Measurements from ENCODE around the gene ERN1. TPM values are rescaled to one million over a fixed set of nuclear protein-coding genes. Genes with fewer than 3 reads are reported as not detected.

Gene ERN1
- total and polyA plus RNA-seq, 2 of the 13 experiments (the other 11 are each of a cell fraction or from before 2014, with no cell fraction given) = 6.0 to 12.7 TPM

DNA sequence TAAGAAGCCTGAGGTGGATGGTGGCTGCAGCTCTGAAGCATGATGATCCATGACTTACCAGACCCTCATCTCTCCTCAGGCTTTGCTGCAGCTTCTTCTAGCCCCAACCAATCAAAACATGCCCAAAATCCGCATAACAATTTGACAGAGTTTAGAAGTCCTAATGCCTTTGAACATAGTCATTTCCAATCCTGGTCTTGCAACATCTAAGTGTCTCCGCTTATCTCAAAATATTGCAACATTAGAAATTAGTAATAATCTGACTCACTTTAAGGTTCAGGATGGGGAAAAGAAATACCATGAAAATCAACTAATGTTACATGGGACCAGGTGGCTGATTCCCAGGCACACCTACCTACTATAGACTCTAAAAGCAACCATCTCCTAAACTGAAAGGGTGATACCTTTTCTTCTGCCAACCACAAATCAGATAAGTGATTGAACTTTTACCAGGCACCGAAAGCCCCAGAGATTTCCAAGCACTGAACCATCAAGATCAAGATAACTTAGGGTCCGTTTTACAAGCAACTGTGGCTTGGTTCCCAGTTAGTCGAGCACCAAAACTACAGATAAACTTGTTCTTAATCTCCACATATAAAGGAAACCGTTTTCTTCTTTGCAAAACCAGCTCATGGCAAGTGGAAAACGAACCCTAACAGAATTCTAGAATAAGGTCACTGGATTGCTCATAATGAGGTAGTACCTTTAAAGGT, 14.0 kb downstream of the ERN1 start:
- H3K9ac ChIP-seq (ENCODE audit: insufficient read depth, low read depth, low read length) = no peak overlapping the region
- in situ Hi-C loops (cut with HindIII; ENCODE audit: extremely low pct_ligation_motif_present, low pct_unique_long_range_greater_than_20kb) = no loop called here

DNA sequence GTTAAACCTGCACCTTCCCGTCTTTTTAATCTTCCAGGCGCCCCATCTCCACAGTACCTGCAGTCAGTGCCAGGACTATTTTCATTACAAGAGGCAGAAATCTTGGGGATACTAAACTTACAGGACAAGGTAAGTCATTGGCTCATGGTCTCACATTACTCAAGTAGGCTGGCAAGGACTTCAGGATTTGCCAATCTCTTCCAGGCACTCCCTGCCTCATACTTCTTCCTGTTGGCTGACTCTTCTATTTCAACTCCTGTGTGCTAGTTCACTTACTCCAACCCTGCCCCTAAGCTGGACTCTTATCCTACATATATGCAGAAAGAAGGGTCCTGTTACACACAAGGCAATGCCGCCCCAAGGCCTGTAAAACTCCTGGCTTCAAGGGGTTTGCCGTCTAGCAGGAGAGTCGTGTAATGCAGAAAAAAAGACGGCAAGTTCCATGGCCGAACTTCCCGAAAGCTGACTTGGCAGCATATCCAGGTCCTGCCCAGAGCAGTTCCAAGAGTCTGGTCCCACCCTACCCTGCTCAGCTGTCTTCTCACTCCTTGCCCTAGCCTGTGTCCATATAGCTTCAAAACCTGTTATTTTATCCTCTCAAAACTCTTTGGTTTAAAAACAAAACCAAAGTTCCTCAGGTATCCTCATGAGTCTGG, 14.8 kb downstream of the ERN1 start:
- no peak overlapping the region for H3K4me3 ChIP-seq (replicated peaks in 1 of 3; ENCODE audit: insufficient read depth in 1 of 3, low read depth in 2 of 3, low read length in 3 of 3)
- H3K9ac ChIP-seq (ENCODE audit: insufficient read depth, low read depth, low read length) = no peak overlapping the region
- H3K4me1 ChIP-seq (ENCODE audit: insufficient read depth, low read length) = peaks cover 24% of the 10 kb centered on the region
- H3K36me3 ChIP-seq (replicated peaks in 1 of 2; ENCODE audit: control insufficient read depth in 1 of 2, insufficient read depth in 2 of 2, low read length in 2 of 2) = peaks cover 0 to 3% of the 10 kb centered on the region in 2 experiments; a peak in 1 of 5 replicates
- no peaks in the 10 kb centered on the region for H3K9me3 ChIP-seq (ENCODE audit: low read length)
- H3K27me3 ChIP-seq (ENCODE audit: control insufficient read depth in 1 of 2, insufficient read depth in 2 of 2, low read length in 2 of 2) = no peaks in the 10 kb centered on the region
- no peak overlapping the region for H3K4me2 ChIP-seq (ENCODE audit: low read depth, low read length)
- ATAC-seq (no peak), FAIRE-seq (no peak), DNase-seq (ENCODE audit: low spot score) (no peak)
- in situ Hi-C loops (cut with HindIII; ENCODE audit: extremely low pct_ligation_motif_present, low pct_unique_long_range_greater_than_20kb) (no loop called here), intact Hi-C loops (cut with micrococcal nuclease; ENCODE audit: unreplicated experiment) (no loop called here)
- H4K20me1 ChIP-seq (ENCODE audit: insufficient read depth, low read length) = no peaks in the 10 kb centered on the region
- H3K79me2 ChIP-seq (ENCODE audit: insufficient read depth, low read length) = peaks cover 20% of the 10 kb centered on the region
- no peak overlapping the region for H2AFZ ChIP-seq (ENCODE audit: low read length)
- CTCF ChIA-PET (ENCODE audit: low intra/inter-chr PET ratio, low total read pairs) = no interaction called here
- WGBS (ENCODE audit: low lambda C conversion rate) = 95% methylated on average over 8 of the region's 8 CpGs
- no peak overlapping the region for H3K27ac ChIP-seq (ENCODE audit: extremely low read length, insufficient read depth, low read length)
- POLR2A ChIA-PET = no interaction called here
- no TSS peak for BruUV-seq (replicated peaks)
- TF ChIP-seq TOPORS (CRISPR knock-in tag; IDR thresholded peaks at IDR 0.05) (no peak), CEBPZ (IDR thresholded peaks at IDR 0.05; ENCODE audit: low read length) (no peak), HOXD1 (CRISPR knock-in tag; IDR thresholded peaks at IDR 0.05) (no peak), CEBPG (CRISPR knock-in tag; IDR thresholded peaks at IDR 0.05) (no peak), NAIF1 (CRISPR knock-in tag; IDR thresholded peaks at IDR 0.05; ENCODE audit: borderline replicate concordance) (no peak), ZNF224 (CRISPR knock-in tag; IDR thresholded peaks at IDR 0.05) (no peak), FOSL1 (CRISPR knock-in tag; IDR thresholded peaks at IDR 0.05; ENCODE audit: borderline replicate concordance) (no peak), ZFP36L2 (CRISPR knock-in tag; IDR thresholded peaks at IDR 0.05) (no peak)

More for the DNA sequence above, 14.0 kb downstream of the ERN1 start:
- no peak for DNase-seq (ENCODE audit: low spot score)
- POLR2A ChIA-PET = no interaction called here
- Histone ChIP-seq H3K79me2 (ENCODE audit: insufficient read depth, low read length) (peaks cover 19% of the 10 kb centered on the region), H3K4me1 (ENCODE audit: insufficient read depth, low read length) (peaks cover 32% of the 10 kb centered on the region), H3K36me3 (replicated peaks in 1 of 2; ENCODE audit: control insufficient read depth in 1 of 2, insufficient read depth in 2 of 2, low read length in 2 of 2) (peaks cover 0 to 3% of the 10 kb centered on the region in 2 experiments; a peak in 2 of 5 replicates), H3K27ac (ENCODE audit: extremely low read length, insufficient read depth, low read length) (no peak overlapping the region), H4K20me1 (ENCODE audit: insufficient read depth, low read length) (no peaks in the 10 kb centered on the region), H2AFZ (ENCODE audit: low read length) (no peak overlapping the region), H3K9me3 (ENCODE audit: low read length) (no peaks in the 10 kb centered on the region), H3K4me3 (replicated peaks in 1 of 3; ENCODE audit: insufficient read depth in 1 of 3, low read depth in 2 of 3, low read length in 3 of 3) (no peak overlapping the region), H3K4me2 (ENCODE audit: low read depth, low read length) (no peak overlapping the region), H3K27me3 (ENCODE audit: control insufficient read depth in 1 of 2, insufficient read depth in 2 of 2, low read length in 2 of 2) (no peaks in the 10 kb centered on the region)
- TF ChIP-seq MTF1 (CRISPR knock-in tag; IDR thresholded peaks at IDR 0.05) (no peak), FOSL2 (CRISPR knock-in tag; IDR thresholded peaks at IDR 0.05) (peak; percentile 22; the same call in 1 of the 2 replicates), CEBPB (IDR thresholded peaks at IDR 0.05; ENCODE audit: borderline replicate concordance, low read depth, low read length) (peak; percentile 72; the same call in 1 of the 2 replicates)
- no peak for ATAC-seq
- no peak for FAIRE-seq
- WGBS (ENCODE audit: low lambda C conversion rate) = 85% methylated on average over 7 of the region's 7 CpGs
- intact Hi-C loops (cut with micrococcal nuclease; ENCODE audit: unreplicated experiment) = no loop called here
- CTCF ChIA-PET (ENCODE audit: low intra/inter-chr PET ratio, low total read pairs) = no interaction called here
- BruUV-seq (replicated peaks) = no TSS peak

All from HepG2 (cell line).